ENCODE data around the gene CSPG5.

CSPG5 gene, protein sequence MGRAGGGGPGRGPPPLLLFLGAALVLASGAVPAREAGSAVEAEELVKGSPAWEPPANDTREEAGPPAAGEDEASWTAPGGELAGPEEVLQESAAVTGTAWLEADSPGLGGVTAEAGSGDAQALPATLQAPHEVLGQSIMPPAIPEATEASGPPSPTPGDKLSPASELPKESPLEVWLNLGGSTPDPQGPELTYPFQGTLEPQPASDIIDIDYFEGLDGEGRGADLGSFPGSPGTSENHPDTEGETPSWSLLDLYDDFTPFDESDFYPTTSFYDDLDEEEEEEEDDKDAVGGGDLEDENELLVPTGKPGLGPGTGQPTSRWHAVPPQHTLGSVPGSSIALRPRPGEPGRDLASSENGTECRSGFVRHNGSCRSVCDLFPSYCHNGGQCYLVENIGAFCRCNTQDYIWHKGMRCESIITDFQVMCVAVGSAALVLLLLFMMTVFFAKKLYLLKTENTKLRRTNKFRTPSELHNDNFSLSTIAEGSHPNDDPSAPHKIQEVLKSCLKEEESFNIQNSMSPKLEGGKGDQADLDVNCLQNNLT

GRCh38 chr3:47578691-47579632 is at the start of gene CSPG5:
TSS of gene CSPG5 (minus strand) at chr3:47578865. CDS start at chr3:47578693, 172 bp downstream.
- DNase-seq (ENCODE audit: low read depth in 3 of 3): peak in 1 of 3 donors; percentile 15

DNA sequence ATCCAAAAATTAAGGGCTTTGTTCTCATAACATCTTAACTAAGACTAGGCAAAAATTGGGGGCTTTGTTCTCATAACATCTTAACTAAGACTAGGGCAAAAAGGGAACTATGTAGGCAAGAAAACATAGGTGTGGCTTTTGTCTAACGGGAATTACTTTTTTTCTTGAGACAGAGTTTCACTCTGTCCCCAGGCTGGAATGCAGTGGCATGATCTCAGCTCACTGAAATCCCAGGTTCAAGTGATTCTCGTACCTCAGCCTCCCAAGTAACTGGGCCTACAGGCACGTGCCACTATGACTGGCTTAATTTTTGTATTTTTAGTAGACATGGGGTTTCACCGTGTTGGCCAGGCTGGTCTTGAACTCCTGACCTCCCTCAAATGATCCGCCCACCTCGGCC is 49.8 kb upstream of the CSPG5 start:
- no peak for DNase-seq (ENCODE audit: low read depth in 3 of 3)

DNA sequence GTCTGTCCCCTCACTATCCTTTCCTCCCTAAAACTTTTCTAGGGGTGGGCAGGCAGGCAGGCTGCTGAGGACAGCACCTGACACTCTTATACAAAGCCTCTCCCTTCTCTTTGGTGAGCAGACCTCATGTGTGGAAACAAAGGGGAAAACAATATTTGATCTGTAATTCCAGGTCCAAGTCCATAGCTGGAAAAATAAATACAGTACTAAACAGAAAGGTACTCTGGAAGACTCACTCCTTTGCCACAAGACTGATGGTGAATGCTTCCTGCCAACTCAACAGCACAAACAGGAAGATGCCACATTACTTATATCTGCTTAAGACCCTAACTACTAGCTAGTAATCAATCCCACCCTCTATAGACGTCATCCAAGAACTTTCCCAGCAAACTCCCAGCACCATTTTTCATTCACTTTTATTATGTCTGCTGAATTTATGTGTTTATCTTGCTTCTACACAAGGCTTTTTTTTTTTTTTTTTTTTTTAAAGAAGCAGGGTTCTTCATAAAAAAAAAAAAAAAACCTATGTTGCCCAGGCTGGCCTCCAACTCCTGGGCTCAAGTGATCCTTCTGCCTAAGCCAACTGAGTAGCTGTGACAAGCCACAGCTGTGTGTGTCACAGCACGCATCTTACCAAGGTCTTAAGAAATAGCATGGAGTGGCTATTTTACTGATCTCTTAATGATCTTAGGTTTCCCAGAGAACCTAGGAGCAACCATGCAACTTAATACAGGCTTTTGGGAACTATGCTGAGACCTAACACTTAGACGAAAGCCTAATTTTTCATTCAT is 44.2 kb upstream of the CSPG5 start:
- no peak for DNase-seq (ENCODE audit: low read depth in 3 of 3)

DNA sequence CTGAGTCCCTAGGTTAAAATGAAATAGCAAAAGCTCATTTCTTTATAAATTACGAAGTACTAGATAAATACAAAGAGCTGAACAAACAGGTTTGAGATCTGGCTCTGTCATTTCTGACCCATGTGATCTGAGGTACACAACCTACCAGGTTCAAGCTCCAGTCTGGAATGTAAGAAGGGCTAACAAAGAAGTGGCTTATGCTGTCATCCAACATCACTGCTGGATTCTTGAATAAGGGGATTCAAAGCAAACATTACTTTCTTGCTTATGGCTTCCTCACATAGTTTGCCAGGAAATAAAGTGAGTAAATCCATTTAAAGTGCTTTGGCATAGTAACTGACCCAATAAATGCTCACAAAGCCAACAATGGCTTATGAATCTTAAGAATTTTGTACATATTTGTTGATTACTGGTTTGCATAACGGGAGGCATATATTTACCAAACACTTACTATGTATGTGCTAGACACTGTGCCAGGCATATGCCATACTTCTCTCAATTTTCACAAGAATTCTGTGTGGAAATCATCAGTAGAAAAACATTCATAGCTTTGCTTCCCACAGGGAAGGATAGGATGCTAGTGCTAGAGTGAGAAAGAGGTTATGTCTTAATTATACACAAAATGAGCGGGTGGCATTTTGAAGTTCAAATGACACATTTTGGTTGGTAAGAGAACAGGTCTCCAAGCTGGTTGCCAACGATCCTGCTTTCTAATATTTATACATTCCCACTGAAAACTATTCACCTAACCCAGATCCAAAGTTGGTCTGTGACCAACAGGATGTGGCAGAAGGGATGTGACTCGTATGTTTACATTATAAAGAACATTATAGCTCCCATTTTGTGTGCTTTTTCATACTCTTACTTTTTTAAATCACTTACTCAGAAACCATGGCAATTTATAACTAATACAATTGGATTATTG is 38.7 kb upstream of the CSPG5 start:
- DNase-seq (ENCODE audit: low read depth in 3 of 3): no peak

DNA sequence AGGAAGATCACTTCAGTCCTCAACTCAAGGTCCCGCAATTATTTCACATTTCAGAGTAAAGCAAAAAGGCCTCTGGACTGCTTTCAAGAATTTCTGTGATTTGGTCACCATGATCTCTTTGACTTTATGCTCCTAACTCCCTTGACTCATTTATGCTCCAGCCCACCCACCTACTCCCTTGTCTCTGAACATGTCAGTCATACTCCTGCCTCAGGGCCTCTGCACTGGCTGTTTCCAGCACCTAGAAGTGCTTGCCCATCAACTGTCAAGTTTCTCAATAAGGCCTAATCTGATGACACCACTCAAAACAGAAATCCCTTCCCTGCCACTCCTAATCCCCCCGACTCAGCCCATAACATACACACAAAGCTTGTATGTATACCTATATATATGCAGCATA is 36.1 kb upstream of the CSPG5 start:
- no peak for DNase-seq (ENCODE audit: low read depth in 3 of 3)

GRCh38 chr3:47613722-47614121 is 35.1 kb upstream of the CSPG5 start:
- no peak for DNase-seq (ENCODE audit: low read depth in 3 of 3)

- DNase-seq (ENCODE audit: low read depth in 3 of 3): no peak
Measured at GRCh38 chr3:47612879-47613278, 34.2 kb upstream of the CSPG5 start.

DNA sequence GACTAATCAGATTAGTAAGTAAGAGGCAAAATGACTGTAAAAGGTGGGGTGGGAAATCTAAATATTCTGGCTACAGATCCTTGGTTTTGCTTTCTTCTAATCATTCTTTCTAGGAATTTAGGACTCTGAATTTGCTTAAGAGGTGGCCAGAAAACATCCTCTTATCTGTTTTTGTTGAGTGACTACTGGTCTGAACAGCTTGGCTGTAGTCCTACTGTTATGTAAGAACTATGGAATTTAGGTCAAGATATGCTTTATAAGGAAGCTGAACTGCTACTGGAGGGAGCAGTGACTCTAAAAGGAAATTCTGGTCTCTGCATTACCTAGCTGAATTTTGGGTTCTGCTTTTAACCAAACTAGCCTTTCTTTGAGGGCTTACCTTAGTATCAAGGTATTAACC is 33.5 kb upstream of the CSPG5 start:
- DNase-seq (ENCODE audit: low read depth in 3 of 3): no peak

GRCh38 chr3:47611576-47611975 is 32.9 kb upstream of the CSPG5 start:
- DNase-seq (ENCODE audit: low read depth in 3 of 3): no peak

- no peak for DNase-seq (ENCODE audit: low read depth in 3 of 3)
Measured at GRCh38 chr3:47610583-47610982, 31.9 kb upstream of the CSPG5 start.

DNA sequence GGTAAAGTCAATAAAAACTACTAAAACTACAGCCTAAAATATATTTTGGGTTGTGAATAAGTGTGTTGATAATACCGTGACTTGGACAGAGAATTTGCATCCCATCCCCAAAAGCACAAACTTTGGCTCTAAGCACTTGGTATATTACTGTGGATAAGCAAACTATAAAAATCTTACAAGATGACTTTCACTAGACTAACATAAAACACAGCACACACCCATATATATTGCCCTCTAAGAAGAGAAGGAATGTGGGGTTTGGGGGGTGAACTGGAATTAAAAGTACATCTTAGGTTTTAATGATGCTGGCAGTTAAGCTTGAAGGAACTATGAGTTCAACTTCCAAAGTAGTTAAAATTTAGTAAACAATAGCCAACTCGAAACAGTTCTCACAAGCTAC is 28.7 kb upstream of the CSPG5 start:
- no peak for DNase-seq (ENCODE audit: low read depth in 3 of 3)

- no peak for DNase-seq (ENCODE audit: low read depth in 3 of 3)
Measured at GRCh38 chr3:47606165-47606564, 27.5 kb upstream of the CSPG5 start.

GRCh38 chr3:47605652-47606051 is 27.0 kb upstream of the CSPG5 start:
- no peak for DNase-seq (ENCODE audit: low read depth in 3 of 3)

- no peak for DNase-seq (ENCODE audit: low read depth in 3 of 3)
Measured at GRCh38 chr3:47604145-47604544, 25.5 kb upstream of the CSPG5 start.

DNA sequence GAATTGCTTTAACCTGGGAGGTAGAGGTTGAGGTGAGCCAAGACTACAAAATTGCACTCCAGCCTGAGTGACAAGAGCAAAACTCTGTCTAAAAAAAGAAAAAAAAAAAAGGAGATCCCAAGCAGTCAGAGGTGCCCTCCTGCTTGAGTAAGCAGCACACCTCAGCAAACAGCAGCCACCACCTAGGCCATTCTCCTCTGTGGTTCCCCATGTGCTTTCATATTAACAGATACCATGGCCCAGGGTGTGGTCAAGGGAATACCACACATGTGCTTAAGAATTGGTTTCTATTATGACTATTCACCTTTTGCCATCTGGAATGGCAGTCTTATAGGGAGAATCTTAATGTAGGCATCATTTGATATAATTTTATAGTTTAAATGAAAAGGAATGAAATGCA is 24.7 kb upstream of the CSPG5 start:
- DNase-seq (ENCODE audit: low read depth in 3 of 3): no peak

DNA sequence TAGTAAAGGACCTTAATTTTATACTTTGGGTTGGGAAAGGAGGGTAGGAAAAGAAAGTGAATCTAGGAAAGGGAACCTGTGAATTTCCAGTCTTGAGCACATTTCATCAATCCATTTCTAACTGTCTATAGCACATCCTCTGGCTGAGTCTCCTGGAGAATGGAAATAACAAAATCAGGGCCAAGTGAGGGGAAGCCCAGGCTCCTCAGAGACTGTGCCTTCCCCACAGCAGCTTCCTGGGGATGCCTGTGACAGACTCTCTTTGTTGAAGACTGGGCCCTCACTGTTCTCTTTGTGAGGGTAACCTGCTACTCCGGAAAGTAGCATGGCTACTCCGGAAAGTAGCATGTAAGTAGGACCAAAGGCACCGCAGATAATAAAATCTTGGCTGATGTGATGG is 22.6 kb upstream of the CSPG5 start:
- DNase-seq (ENCODE audit: low read depth in 3 of 3): no peak

GRCh38 chr3:47594792-47595191 is 16.1 kb upstream of the CSPG5 start:
- DNase-seq (ENCODE audit: low read depth in 3 of 3): no peak

DNA sequence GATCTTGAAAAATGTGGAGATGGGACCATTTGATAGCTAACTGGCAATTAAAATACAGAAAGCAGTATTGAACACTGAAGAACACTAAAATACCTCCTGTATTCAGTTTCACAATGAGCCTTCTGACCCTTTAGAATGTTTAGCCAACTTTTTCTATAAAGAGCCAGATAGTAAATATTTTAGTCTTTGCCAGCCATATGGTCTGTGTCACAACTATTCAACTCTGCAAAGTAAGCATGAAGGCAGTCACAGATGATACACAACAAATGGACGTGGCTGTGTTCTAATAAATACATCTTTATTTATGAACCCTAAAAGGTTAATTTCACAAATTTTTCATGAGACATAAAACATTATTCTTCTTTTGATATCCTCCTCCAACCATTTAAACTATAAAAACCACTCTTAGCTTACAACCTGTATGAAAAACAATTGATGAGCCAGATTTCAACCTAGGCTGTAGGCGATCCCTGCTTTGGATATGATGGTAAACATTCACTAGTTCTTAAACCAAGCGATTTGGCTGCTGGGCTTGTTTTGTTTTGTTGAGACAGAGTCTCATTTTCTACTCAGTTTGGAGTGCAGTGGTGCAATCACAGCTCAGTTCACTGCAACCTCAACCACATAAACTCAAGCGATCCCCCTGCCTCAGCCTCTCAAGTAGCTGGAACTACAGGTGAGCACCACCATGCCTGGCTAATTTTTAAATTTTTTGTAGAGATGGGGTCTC is 13.6 kb upstream of the CSPG5 start:
- DNase-seq (ENCODE audit: low read depth in 3 of 3): no peak

DNA sequence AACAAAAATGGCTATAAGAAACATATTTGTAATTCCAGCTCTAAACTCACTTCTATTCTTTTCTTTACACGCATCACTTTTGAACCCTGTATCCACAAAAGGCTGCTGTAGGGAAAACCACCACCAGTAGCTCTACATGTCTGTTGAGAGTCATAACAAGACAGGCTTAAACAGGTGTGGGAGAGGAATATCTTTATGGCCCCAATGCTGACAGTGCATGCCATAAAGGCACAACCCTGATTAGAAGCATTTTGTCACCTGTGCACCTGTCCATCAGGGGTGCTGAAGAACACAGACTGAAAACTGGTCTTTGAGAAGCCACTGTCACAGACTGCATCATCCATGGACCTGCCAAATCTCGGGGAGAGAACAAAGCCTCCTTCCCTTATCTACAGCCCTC is 11.6 kb upstream of the CSPG5 start:
- DNase-seq (ENCODE audit: low read depth in 3 of 3): no peak

DNA sequence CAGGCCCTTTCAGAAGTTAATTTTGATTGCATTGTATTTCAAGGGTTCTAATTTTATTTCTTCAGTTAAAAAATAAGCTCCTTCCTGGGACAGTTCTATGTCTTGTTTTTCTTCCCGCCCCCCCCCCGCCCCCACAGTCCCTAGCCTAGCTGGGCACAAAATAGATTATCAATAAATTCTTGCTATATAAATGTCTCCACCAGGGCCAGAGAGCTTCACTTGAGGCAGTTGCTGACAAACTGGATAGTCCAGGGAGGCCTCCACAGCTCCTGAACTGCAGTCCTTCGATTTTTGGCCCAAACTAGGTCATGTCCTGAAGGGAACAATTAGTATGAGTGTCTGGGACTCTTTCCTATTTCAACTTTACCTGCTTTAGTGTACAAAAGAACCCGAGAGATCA is 9.9 kb upstream of the CSPG5 start:
- no peak for DNase-seq (ENCODE audit: low read depth in 3 of 3)
